Mucosa of descending colon (tissue), 3 donors: ENCODE results near the gene SMIM29. TPM values are rescaled to one million over a fixed set of nuclear protein-coding genes. Genes with fewer than 3 reads are reported as not detected.

ENCODE experiments used
- ATAC-seq: fragments of 200-7000 bp; cut with Tn5 transposase; one replicate; pipeline ENCODE4 v1.9.1; 2020; ENCODE audit warnings: mild to moderate bottlenecking, moderate library complexity
- DNase-seq, 3 donors: peaks; one replicate each; pipeline ENCODE4 v3.0.0-alpha.2; 2020
- H3K36me3 ChIP-seq: fragments of 200-600 bp; one replicate; pipeline ENCODE4 v1.8.0; 2021; ENCODE audit warnings: low read depth, mild to moderate bottlenecking
- H3K4me1 ChIP-seq: fragments of 200-600 bp; one replicate; pipeline ENCODE4 v1.8.0; 2021; ENCODE audit warnings: low read depth, mild to moderate bottlenecking
- H3K4me3 ChIP-seq: fragments of 200-600 bp; one replicate; pipeline ENCODE4 v1.8.0; 2021; ENCODE audit warnings: mild to moderate bottlenecking
- H3K9me3 ChIP-seq: fragments of 200-600 bp; one replicate; pipeline ENCODE4 v1.8.0; 2021; ENCODE audit warnings: mild to moderate bottlenecking
- CTCF ChIP-seq: fragments of 200-600 bp; IDR thresholded peaks from one replicate; pipeline ENCODE4 v1.8.0; 2022; ENCODE audit warnings: antibody characterized with exemption, mild to moderate bottlenecking
- intact Hi-C, 2 donors: fragments of 100-400 bp; cut with DNase I in 1 of 2; cut with micrococcal nuclease in 1 of 2; formaldehyde crosslinking; loops; one replicate each; pipeline versions ENCODE4 v1.11.0 to v1.11.1; 2022; cut with DNase I, micrococcal nuclease
- total RNA-seq, 3 donors: library from RNA; stranded (reverse); fragmentation: NEBNext Ultra II Directional in 2 of 3; extraction: Animal tissue kit (Norgen Biotek cat#: 25700) in 2 of 3; gene quantifications; one replicate each; pipeline versions ENCODE4 v1.2.1 to v1.2.4, GENCODE V29; 2021 to 2023
- donor health status: DM: no; HTN: no; CAD: no; lungs with moderate emphysema.
- donor health status: DM: no; HTN: no; CAD: no.
- donor health status: DM: no; HTN: yes; CAD: no.

Gene SMIM29
- total RNA-seq, 3 donors from 2014 or later: 6.5 to 15.1 (median 11.2) TPM

- Histone ChIP-seq H3K4me1 (no peaks in the 10 kb centered on the region), H3K4me3 (no peak overlapping the region), H3K36me3 (no peaks in the 10 kb centered on the region), H3K9me3 (no peaks in the 10 kb centered on the region)
- DNase-seq: no peak
- ATAC-seq: no peak
- intact Hi-C loops: no loop called here
- TF ChIP-seq CTCF: no peak
Observed at GRCh38 chr6:34205916-34206315, 42.9 kb downstream of the SMIM29 start.

GRCh38 chr6:34205466-34205865, 43.3 kb downstream of the SMIM29 start:
- H3K36me3 ChIP-seq: no peaks in the 10 kb centered on the region
- no peaks in the 10 kb centered on the region for H3K4me1 ChIP-seq
- TF ChIP-seq CTCF: no peak
- intact Hi-C loops: no loop called here
- no peak for DNase-seq
- no peak overlapping the region for H3K4me3 ChIP-seq
- ATAC-seq: no peak
- H3K9me3 ChIP-seq: no peaks in the 10 kb centered on the region

- Histone ChIP-seq H3K4me1 (no peaks in the 10 kb centered on the region), H3K4me3 (no peak overlapping the region), H3K36me3 (no peaks in the 10 kb centered on the region), H3K9me3 (no peaks in the 10 kb centered on the region)
- intact Hi-C loops: no loop called here
- TF ChIP-seq CTCF: no peak
- DNase-seq: no peak
- no peak for ATAC-seq
Observed at GRCh38 chr6:34204693-34205092, 44.1 kb downstream of the SMIM29 start.

- intact Hi-C loops: no loop called here
- no peak overlapping the region for H3K4me3 ChIP-seq
Observed at GRCh38 chr6:34202329-34203201, 46.2 kb downstream of the SMIM29 start.

GRCh38 chr6:34201455-34202107, 47.2 kb downstream of the SMIM29 start:
- Histone ChIP-seq H3K9me3 (no peaks in the 10 kb centered on the region), H3K36me3 (no peaks in the 10 kb centered on the region), H3K4me3 (no peak overlapping the region), H3K4me1 (peaks cover 2% of the 10 kb centered on the region)
- intact Hi-C loops: no loop called here
- no peak for ATAC-seq
- TF ChIP-seq CTCF: no peak
- DNase-seq: no peak

More at GRCh38 chr6:34202329-34203201, 46.2 kb downstream of the SMIM29 start:
- no peak for DNase-seq
- no peaks in the 10 kb centered on the region for H3K4me1 ChIP-seq
- ATAC-seq: no peak
- no peaks in the 10 kb centered on the region for H3K9me3 ChIP-seq
- no peaks in the 10 kb centered on the region for H3K36me3 ChIP-seq
- TF ChIP-seq CTCF: no peak
